Measurements from ENCODE around the gene SRSF5.

Gene SRSF5

DNA sequence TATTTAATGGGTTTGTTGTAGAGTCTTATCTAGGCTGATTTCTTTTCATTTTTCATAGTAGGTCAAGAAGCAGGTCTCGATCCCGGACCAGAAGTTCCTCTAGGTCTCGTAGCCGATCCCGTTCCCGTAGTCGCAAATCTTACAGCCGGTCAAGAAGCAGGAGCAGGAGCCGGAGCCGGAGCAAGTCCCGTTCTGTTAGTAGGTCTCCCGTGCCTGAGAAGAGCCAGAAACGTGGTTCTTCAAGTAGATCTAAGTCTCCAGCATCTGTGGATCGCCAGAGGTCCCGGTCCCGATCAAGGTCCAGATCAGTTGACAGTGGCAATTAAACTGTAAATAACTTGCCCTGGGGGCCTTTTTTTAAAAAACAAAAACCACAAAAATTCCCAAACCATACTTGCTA is 4.2 kb downstream of the SRSF5 start:
- no peak for DNase-seq

DNA sequence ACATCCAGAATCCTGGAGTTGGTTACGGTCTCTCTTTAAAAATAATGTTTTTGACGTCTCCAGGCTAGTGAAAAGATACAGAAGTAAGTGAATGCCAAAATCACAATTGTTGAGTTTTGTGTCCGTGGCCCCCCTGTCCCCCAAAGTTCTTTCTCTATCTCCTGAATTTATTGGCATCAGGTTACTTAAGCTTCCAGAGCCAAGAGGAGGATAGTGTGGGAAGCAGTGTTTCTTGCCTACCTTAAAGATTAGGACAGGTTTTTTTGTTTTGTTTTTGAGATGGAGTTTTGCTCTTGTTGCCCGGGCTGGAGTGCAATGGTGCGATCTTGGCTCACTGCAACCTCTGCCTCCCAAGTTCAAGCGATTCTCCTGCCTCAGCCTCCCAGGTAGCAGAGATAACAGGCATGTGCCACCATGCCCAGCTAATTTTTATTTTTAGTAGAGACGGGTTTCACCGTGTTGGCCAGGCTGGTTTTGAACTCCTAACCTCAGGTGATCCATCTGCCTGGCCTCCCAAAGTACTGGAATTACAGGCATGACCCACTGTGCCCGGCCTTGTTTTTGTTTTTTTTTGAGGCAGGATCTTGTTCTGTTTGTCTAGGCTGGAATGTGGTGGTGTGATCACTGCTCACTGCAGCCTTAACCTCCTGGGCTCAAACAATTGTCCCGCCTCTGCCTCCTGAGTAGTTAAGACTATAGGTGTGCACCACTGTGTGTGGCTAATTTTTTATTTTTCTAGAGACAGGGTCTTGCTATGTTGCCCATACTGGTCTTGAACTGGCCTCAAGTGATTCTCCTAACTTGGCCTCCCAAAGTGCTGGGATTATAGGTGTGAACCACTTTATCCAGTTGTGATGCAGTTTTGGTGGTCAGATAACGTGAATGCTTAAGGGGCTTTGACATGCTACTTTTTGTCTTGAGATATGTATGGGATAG is 5.4 kb downstream of the SRSF5 start:
- no peak for DNase-seq

DNA sequence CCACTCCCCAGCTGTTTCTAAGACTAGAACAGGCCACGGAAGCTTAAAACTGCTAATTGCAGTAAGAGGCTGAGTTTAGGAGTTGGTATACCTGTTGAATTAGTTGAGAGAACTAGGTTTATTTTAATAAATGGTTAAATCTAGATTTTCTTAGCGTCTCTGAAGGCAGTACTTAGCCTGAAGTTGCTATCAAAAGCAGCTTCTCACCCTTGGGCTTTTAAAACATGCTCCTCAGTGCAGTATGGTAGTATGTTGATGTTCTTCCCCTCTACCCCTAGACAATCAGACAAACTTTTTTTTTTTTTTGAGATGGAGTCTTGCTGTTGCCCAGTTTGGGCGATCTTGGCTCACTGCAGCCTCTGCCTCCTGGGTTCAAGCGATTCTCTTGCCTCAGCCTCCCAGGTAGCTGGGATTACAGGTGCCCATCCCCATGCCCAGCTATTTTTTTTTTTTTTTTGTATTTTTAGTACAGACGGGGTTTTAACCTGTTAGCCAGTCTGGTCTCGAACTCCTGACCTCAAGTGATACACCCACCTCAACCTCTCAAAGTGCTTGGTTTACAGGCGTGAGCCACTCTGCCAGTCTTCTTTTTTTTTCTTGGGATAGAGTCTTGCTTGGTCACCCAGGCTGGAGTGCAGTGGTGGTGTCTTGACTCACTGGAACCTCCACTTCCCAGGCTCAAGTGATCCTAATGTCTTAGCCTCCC is 6.8 kb downstream of the SRSF5 start:
- DNase-seq, result no peak

DNA sequence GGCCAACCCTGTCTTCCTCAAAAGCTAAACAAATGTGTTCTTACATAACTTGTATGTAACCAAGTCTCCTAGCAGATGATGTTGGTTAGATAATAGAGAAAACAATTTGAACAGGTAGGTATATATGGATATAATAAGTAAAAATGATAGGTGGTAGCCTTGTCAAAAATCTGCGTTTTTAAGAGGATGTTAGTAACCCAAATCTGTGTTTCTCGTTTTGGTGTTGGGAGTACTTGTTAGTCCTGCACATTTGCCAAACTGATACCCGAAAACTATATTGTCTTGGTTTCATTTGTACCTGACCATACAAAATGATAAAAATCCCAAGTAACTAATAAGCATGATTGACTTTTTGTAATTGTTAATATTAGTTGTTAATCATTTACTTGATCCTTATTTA is 8.1 kb downstream of the SRSF5 start:
- no peak for DNase-seq

DNA sequence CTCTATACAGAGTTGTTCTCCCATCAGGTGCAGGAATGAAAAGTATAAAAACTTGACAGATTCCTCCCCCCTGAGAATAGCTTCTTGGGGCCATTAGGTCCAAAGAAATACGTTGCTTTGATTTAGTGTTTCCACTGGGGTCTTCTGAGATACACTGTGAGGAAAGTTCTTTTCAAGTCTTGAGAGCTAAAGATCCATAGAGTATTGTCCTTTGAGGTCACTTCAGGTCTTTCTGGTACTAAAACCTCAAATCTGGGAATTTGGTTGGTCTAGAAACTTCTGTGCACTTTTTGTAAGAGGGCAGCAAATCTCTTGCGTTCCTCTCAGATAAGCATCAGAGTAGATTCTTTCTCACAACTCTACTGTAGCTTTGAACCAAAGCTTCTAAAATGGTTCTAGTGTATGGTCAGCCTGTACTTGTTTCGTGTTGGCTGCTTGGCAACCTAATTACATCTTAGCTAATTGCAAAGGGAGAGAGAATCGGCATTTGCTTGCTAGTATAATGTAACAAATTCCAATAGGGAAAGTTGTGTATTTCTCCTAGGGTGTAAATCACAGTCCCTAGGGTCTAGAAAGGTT is 10.0 kb downstream of the SRSF5 start:
- no peak for DNase-seq

DNA sequence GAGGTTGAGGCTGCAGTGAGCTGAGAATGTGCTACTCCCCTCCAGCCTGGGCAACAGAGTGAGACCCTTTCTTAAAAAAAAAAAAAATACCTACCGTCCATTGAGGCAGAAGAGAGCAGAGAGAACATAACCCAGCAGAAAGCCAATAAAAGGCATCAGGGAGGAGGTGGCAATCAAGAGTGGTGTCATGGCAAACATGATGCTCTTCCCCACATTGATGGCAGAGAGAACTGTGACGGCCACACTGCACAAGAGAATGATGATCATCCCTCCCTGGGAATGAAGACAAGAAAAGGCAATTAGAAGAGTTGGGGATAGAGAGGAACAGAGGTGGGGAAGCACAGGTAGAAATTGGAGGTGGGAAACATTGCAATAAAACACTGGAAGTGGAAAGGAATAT is 12.1 kb downstream of the SRSF5 start:
- no peak for DNase-seq

DNA sequence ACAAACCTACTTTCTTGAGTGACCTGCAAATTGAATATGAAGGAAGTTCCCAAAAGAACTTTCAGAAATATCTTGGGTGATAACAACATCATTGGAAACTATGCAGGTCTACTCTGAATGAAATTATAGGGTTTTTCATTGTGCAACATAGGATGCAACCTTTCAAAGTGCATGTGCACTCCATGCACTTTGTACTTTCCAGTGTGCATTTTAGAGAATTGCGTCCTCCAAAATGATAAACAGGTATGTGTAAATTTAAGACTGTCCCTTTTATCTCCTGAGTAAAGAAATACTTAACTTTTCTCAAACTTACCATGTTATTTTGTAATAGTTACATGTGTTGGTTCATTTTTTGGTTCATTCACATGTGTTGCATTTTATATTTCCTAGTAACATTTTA is 13.2 kb downstream of the SRSF5 start:
- DNase-seq, result no peak

DNA sequence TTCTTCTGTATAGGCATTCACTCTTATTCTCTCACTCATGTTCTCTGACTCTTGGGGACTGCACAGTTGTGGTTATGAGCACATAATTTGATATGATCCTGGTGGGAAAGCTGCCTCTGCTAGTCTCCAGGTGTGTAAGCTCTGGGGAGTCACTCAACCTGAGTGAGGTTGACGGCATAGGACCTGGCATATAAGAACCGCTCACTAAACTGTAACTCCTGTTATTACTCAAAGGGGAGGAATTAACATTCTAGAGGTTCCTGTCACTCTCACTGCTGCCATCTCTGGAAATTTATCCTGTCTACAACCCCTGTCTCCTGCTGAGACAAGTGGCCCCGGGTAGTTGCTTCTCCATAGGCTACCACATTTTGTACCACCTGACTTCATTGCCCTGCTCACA is 14.0 kb downstream of the SRSF5 start:
- no peak for DNase-seq

DNA sequence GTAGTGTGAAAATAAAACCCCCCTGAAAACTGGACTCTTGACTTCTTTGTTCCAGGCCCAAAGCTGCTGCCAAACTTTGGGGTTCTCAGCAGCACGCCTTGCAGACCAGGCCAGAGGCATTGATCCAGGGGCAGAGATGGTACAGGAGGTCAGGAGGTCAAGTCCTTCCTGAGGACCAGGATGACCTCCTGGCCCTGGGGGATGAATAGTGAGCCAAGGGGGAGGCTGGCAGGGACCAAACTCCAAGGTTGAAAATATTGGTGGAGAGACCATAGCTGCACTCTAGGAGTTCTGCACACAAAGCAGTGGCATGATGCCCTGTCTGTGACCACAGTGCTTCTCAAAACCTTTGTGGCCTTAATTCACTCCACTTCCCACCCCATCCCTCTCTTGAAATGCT is 18.0 kb downstream of the SRSF5 start:
- DNase-seq, result no peak

DNA sequence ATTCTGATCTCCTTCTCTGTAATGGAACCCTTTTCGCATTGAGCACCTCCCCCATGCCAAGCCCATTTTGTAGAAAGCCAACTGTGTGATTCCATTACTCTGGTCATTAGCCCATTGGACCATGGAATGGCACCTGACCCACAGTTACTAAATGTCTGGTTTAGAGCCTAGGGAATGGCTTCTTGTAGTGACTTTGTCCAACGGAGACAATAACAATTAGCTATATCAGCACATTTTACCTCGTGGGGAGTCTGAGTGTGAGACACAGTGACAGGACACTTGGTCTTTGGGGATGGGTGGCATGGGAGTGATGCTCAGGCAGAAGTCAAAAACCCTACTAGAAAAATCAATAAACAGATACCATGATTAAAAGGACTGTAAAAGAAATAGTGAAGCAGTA is 19.7 kb downstream of the SRSF5 start:
- no peak for DNase-seq

DNA sequence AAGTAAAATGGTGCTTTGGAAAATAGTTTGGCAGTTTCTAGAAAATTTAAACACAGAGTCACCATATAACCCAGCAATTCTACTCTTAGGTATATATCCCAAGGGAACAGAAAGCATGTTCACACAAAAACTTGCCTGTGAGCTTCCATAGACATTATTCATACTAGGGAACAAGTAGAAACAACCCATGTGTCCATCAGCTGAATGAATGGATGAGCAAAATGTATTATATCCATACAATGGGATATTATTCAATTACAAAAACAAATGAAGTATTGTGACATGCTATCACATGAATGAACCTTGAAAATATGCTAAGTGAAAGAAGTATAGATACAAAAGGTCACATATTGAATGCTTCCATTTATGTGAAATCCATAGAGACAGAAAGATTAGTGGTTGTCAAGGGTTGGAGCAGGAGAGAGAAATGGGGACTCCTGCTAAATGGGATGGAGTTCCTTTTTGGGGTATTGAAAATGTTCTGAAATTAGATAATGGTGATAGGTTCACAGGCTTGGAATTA is 22.2 kb downstream of the SRSF5 start:
- no peak for DNase-seq

DNA sequence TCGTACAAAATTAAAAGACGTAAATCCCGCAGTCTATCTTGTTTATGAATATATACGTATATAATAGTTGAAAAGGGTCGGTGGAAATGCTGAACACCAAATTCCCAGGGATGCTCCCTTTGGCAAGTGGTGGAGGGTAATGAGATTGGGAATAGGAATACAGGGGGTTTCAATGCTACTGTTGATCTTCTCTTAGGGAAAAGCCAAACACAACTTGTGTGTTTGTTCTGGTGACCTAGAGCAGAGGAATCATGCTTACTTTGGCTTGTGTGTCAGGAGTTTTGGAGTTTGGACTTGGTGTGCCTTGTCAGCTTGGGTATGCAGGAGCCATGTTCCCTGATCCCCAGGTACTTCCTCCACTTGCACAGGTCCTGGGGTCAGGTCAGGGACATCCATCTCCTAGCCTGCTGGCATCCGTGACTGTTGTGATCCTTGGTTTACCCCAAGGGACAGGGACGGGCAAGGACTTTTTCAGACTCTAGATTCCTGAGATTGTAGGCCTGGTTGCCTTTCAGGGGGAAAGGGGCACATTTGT is 26.0 kb downstream of the SRSF5 start:
- DNase-seq, result no peak

DNA sequence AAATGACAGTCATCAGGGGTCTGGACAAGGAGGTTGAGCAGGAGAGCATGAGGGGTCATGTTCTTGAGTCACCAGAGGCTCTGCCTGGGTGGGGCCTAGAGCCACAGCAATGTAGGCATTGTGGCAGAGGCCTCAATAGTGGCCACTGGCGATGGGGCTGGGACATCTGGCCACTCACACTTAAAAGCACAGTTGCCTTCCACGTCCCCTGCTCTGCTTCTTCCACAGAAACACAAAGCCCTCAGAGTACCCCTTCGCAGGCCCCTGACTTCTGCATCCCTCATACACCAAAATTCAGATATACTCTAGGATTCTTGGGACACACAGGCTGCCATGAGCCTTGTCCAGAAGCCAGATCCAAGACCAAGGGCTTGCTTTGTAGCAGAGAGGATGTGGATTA is 27.8 kb downstream of the SRSF5 start:
- no peak for DNase-seq

DNA sequence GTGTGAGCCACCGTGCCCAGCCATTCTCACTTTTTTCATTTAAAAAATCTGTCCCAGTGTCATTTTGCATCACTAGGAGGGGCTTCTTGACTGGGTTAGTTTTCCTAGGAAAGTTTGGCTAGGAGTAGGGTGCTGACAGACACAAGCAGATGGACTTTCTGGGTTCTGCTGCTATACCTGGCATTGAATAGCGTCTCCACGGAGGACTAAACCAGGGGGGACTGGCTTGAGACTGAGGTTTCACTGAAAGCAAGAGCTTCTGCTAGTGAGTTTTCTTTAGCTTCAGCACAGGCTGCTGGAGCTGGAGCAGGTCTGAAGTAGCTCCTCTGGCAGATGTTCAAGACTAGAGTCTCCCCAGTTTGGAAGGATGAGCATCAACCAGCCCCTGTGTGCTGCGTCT is 28.7 kb downstream of the SRSF5 start:
- DNase-seq, result no peak

DNA sequence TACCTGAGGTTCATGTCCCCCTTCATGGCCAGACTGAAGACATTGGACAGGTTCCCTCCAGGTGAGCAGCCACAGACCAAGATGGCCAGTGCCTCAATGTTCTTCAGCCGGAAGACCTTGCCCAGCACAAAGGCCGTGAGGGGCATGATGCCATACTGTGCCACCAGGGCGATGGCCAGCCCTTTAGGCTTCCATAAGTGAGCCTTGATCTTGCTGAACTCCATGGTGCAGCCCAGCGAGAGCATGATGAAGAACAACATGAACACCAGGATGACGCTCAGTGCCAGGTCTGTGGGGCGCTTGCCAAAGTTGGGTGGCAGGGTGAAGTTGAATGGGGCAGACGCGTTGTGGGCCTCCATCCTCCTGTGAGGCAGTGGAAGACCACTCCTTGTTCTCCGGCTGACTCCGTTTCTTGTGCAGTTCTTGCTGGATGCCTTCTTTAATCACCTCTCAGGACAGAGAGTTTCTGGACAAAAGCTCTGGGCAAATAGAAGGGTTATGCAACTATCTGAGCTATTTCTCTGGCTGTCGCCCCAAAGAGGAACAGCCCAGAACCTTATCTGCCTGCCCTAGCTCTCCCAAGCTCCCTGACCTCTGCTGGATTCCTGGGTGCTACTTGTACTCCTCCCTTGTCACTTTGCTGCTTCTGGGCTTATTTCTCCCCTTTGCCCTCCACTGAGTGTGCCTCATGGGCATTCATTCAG is 30.0 kb downstream of the SRSF5 start, which contains the start of gene SLC10A1:
SLC10A1 (minus strand) TSS at position 445 of the 704 bp plus-strand sequence; CDS start at position 359, 86 bp downstream.
- DNase-seq, result no peak

DNA sequence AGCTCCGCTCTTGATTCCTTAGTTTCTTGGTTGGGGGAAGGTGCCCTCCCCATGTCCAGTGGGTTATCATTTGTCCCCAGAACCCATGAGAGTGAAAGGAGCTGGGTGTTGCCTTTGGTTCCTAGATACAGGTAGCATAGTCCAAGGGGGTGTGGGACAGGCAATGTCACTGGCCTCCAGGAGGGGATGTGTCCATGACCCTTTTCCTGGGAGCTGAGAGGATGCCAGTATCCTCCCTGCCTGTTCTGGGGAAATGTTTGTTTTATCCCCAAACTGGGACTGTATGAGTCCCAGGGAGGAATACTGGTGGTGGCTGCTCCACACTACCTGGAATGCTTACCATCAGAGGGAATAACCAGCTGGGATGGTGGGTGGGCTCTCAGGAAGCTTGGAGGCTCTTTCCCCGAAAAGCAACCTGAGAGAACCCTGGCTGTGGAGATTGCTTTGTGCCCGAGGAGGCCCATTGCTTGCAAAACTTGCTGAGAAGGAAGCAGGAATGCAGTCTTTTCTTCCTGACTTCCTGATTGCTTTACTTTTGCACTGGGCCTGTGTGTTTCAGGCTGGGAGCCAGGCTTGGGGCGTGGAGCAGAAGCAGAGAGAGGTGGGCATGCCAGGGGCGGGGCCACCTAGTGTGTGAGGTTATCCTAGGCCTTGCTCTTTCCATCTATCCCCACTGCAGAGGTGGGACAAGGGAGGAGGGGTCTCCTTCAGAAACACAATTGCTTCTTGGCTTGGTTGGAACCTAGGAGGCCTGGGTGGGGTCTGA is 30.8 kb downstream of the SRSF5 start:
- DNase-seq, result no peak

DNA sequence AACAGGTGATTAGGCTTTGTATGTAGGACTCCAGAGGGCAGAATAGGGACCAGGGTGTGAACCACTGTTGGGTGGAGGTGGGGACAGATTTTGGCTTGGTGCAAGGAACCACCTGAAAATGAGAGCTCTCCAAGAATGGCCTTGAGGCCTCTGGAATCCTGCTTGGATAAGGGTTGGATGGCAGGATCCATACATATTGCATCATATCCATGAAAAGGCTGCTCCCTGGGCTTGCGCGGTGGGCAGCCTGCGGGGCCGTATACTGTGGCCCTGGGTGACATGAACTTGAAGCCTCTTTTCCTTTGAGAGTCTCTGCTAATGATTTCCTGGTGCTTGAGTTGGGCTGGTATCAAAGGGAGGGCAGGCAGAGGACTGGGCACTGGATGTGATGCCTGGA is 31.4 kb downstream of the SRSF5 start:
- no peak for DNase-seq

DNA sequence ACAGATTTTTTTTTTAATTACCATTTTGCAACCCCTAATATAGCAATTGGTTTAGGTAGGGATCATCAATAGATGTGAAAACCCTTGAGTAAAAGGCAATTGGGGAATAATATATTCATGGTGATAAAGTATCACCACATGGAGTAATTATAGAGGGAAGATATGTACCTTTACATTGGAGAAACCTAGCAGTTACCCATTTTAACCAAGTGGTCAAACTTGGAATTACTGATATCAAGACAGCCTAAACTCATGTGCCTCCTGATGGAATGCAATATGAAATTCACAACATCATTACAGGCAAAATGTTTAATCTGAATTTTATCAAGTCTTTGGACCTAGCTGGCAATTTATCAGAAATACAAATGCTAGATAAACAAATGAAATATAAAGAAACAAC is 36.8 kb downstream of the SRSF5 start:
- DNase-seq, result no peak

DNA sequence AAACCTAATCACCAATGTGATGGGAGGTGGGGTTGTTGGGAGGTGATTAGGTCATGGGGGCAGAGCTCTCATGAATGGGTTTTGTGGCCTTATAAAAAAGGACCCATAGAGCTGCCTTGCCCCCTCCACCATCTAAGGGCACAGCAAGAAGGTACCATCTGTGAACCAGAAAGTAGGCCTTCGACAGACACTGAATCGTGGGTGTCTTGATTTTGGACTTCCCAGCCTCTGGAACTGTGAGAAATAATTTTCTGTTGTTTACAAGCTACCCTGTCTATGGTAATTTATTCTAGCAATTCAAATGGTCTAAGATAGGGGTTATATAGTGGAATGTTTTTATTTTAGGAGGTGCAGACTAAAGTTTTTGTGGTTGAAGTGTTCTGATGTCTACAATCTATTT is 38.0 kb downstream of the SRSF5 start:
- no peak for DNase-seq

DNA sequence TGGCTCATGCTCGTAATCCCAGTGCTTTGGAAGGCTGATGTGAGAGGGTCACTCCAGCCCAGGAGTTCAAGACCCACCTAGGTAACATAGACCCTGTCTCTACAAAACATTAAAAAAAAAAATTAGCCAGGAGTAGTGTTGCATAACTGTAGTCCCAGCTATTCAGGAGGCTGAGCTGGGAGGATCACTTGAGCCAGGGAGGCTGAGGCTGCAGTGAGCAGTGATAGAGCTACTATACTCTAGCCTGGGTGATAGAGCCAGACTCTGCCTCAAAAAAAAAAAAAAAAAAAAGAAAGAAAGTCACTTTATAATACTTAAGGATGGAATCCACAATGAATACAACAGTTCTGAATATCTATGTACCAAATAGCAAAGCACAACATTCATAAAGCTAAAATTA is 40.2 kb downstream of the SRSF5 start:
- no peak for DNase-seq

DNA sequence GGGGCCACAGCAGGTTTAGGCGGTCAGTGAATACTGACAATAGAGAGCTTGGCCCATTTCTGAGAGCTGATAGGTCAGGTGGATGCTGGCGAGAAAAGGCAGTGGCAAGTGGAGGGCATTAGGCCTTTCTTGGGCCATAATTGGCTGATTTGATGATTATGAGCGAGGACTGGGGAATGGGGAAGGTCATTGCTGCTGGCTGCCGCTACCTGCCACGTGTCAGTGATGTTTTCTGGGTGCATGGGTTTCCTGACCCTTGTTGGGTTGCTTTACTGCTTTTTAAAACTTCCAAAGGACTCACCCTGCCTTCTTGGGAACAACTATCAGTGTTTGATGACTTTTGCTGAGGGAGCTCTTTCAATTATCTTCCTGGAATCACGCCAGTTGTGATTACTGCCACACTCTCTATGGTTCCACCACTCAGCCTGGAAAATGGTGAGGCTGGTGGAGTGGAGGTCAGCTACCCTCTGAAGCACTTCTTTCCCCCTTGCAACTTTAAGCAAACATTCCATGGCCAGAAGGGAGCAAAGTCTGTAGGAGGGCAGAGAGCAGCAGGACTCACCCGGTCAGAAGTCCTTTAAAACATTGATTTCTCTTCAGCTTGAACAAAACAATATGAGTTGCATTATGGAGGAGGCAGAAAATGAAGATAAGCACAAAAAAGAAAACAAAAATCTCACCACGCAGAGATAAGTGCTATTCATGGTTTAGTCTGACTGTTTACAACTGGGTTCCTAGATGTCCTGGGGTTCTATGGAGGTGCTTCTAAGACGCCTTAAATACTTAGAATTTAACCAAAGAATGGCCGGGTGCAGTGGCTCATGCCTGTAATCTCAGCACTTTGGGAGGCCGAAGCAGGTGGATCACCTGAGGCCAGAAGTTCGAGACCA is 42.2 kb downstream of the SRSF5 start:
- no peak for DNase-seq
